NCI-H526 (cell line): ENCODE measurements around the gene SQOR.

ENCODE experiments used
- DNase-seq, 2 experiments: peaks; one replicate each; lab custom pipeline; 2025; lab: John Stamatoyannopoulos, UW

SQOR gene

DNA sequence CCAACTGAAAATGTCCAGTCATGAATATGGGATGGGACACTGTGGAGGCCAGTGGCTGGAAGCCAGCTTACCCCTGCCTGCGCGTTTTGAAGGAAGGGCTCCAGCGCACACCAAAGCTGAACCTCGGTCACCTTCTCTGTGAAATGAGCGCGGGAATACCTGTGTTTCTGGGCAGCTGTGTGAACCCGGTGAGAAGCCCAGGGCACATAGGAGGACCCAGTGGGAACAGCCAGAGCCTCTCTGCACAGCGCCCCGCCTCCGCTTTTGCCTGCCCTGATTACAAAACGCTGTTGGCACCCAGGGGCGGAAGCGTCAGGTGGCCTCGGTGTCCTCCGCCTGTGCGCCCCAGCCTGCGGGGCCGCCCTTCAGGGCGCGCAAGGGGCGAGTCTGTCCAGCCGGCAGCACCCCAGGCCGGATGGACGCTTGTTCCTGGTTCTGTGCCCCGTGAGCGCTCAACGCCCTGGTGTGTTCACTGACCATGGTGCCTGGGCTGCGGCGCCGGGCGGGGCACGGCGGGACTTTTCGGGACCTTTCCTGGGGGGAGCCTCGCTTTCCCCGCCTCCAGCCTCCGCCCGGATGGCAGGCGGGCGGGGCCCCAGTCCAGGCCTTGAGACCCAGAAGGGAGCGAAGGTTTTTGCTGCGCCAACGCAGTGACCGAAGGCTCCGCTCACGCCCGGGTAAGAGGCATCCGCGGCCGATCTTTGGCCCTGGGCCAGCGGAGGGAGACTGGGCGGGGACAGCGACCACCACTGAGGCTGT lies at the start of gene SQOR:
SQOR (plus strand) TSS at position 598 of the 759 bp plus-strand sequence. CDS start 23,895 bp downstream, outside the sequence.
- peak; percentile 12 to 66 for DNase-seq

DNA sequence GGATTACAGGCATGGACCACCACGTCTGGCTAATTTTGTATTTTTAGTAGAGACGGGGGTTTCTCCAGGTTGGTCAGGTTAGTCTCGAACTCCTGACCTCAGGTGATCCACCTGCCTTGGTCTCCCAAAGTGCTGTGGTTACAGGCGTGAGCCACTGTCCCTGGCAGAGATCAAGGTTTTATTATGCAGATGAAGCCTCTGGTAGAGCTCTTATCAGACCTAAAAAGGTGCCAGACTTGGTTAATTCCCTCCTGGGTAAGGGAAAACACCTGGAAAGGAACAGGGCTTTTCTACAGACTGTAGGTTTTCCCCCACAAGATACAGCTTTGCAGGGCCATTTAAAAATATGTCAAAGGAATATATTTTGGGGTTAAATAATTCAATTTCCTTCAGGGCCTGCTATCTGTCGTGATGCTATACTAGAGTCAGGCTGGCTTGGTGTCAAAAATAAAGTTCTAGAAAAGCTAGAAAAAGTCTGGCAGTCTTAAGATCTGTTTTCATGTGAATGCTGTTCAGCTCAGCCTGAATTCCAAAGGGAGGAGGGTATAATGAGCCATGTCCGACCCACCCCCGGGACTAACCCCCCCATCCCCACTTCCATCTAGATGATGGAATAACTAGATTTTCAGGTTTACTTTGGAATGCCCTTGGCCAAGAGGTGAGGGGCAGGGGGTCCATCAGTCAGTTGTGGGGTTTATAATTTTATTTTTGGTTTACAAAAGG lies 49.6 kb upstream of the SQOR start:
- no peak for DNase-seq

DNA sequence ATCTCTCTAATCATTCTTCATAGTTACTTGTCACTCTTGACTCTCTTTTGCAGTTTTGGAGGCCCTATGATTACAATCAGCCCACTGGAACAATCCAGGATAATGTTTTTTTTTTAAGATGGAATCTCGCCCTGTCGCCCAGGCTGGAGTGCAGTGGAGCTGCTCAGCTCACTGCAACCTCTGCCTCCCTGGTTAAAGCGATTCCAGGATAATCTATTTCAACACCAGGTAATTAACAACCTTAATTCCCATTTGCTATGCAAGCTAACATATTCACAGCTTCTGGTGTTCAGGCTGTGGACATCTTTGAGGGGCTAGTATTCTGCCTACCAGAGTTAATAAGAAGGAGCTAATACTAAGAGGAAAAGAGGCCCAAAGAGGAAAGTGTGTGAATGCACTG lies 48.7 kb upstream of the SQOR start:
- DNase-seq, result peak in 1 of 2 experiments; percentile 6

DNA sequence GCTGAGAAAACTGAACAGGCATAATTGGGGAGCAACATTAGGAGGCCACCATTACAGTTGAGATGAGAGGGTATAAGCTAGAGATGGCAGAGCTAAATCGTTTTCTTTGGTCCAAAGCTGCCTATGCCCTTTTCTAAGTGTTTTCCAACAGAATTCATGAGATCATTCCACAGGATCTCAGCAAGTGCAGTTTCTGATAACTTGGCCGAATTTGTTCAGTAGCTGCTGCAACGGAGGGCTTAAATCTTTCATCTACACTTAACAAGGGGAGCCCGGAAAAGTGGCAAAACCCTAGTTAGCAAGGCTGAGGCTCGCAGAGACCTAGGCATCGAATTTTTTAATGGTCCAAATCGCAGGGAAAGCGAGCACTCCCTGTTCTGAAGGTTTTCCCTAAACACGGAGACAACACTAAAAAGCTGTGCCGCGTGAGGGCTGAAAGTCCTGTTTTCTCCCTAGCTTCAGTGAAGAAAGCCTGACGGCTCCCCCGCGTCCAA lies 48.2 kb upstream of the SQOR start:
- no peak for DNase-seq

DNA sequence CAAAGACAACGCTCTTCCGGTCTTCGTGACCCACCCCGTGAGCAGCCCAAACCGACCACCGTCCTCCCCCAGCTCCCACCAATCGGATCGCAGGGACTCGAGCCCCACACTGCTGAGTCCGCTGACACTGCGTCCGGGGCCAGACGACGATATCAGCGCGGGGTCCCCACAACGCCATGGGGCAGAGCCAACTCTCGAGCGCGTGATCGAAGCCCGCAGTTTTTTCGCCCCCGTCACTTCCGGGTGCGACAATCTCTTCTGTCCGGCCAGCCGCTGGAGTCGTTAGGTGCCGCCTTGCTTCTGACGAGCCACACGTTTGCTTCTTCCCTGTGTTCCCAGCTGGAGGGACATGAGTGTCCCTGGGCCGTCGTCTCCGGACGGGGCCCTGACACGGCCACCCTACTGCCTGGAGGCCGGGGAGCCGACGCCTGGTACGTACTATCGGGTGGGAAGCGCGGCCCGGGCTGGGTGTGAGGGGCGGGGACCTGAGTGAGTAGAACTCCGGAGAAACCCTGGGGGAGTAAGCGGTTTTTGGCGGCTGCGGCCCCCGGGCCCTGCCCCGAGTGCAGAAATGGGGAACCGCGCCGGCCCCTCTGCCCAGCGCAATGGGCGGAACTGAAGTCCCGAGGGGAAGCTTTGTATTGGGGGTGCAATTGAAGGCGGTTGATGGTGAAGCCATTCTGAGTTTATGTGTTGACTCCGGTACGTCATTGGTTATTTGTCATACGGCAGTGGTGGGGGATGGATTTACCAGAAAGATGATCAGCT lies 47.5 kb upstream of the SQOR start, which contains the start of gene BLOC1S6:
BLOC1S6 (plus strand) TSS at position 285 of the 768 bp plus-strand sequence; CDS start at position 350, 65 bp downstream.
- DNase-seq, result peak; percentile 86 to 94

DNA sequence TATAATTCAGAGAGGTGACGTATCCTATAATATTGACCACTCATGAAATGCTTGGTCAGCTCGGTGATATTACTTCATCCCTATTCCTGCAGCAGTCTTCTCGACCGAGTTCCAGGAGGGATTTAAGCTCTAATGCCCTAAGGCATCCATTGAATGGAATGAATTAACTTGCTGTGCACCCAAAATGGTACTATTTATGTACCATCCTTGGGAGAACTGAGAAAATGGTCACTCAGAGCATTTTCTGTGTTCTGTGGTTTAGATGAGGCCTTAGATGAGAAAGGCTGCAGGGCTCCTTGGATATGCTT lies 47.0 kb upstream of the SQOR start:
- DNase-seq, result no peak

DNA sequence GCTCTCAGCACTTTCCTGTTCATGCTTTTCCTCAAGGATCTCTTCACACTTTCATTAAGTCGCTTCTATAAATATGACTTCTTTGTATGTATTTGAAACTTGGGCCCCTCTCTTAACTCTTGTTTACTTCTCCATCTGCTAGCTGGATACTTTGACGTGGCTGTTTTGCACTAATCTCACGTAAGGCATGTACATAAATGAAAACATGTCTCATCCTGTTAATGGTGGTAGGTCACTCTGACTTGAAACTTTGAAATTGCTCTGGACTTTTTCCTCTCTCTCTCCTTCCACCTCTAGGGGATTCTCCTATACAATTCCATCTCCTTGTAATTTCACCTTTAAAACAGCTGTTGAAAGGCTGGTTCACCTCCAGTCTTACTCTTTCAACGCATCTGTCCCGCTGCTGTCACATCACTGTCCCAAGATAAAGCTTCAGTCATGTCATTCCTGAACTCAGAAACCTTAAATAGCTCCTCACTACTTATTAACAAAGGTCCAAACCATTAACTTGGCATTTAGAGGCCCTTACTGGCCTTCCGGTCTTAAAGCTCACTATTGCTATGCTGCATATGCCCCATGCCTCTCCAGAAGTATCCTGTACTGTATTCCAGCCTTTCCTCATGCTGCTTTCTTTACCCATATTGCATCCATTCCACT lies 46.5 kb upstream of the SQOR start:
- no peak for DNase-seq

DNA sequence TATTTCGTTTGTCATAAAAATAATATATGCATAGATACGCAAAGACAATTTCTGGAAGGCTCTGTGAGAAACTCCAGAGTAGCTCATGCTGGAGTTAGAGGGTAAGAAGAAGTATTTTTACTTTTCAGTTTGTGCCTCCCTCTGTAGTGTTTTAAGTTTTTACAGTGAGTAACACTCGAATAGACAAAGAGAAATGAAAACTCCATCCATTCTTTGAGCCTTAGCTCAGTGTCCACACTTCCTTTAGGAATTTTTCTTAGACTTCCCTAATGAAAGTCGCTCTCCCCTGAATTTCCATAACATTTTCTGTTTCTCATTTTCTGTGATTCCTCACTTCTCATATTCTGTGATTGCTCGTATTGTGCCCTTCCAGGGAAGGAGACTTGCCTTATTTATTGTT lies 45.6 kb upstream of the SQOR start:
- DNase-seq, result no peak

DNA sequence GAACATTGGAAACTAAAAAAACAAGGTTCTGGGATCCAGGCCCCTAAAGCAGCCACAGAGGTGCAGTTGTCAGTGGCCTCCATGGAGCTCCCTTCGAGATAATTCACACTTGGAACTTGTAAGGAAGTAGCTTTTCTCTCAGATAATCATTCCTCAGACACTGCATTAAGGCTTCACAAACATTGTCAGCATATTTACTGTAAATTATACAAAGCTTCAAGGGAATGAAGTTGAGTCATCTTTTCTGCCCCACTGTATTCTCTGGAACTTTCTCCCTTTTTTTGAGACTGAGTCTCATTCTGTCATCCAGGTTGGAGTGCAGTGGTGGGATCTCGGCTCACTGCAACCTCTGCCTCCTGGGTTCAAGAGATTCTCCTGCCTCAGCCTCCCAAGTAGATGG lies 40.5 kb upstream of the SQOR start:
- no peak for DNase-seq

DNA sequence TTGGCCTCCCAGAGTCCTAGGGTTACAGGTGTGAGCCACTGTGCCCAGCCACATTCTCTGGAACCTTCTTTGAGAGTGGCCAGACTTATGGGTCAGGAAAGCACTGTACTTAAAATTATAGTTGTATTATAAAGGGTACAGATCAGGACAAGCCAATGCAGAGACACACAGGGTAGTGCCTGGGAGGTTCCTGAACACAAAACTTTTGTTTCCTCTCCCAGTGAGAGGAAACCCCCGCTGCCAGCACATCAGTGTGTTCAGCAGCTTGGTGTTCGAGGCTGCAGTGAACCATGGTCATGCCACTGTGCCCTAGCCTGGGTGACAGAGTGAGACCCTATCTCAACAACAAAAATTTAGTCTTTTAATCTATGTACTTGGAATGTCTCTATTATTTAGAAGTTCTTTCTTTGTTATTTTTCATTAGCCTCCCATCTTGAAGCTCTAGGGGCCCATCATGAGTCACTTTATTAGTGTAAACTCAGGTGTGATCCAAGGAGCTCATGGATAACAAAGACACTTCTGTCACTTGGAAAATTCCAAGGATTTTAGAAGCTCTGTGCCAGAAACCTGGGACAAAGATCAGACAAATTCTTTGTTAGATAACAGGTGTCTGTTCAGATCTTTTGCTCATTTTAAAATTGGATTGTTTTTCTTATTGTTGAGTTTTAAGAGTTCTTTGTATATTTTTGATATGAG lies 39.8 kb upstream of the SQOR start:
- no peak for DNase-seq

DNA sequence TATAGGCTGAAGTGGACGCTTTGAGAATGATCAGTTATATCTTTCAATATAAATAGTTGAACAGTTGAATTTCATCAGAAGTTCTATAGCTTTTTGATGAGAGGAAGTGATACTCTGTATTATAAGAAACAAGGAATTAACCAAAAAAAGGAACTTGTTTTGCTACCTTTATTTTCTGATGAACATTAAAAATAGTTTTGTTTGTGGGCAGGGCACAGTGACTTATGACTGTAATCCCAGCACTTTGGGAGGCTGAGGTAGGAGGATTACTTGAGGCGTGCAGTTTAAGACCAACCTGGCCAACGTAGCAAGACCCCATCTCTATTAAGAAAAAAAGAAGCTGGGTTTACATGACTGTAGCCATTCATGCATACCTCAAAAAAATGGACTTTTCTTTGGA lies 30.9 kb upstream of the SQOR start:
- DNase-seq, result no peak

DNA sequence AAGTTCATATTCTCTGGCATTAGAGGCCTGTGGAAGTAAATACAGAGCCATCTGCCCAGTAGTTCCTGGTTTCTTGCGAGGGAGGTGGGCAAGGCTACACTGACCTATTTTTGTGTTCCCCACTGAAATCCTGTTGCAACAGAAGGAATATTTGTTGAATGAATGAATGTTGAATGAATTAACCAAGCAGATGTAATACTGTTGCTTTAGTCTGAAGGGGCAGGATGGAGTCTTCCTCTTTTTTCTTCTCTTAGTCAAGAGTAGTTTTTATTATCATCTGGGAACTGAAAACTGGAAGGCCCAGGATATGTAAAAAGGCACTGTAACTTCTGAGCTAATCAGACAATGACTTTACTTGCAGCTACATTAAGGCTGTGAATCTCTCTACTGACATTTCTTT lies 30.5 kb upstream of the SQOR start:
- DNase-seq, result no peak

DNA sequence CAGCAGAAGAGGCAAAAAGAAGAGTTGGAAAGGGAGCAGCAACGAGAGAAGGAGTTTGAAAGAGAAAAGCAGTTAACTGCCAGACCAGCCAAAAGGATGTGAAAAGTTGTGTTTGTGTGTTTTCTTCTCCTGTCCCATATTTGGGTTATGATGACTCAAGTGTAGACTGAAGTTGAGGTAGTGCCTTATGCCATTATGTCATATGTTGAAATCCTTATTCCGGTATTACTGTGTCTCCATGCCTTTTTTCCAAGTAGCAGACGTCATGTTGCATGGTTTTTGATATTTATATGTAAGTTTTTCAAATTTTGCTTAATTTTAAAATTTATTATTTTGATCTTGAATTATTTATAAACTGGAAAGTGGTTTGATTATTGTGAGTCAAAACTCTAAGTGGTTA lies 28.4 kb upstream of the SQOR start:
- no peak for DNase-seq

DNA sequence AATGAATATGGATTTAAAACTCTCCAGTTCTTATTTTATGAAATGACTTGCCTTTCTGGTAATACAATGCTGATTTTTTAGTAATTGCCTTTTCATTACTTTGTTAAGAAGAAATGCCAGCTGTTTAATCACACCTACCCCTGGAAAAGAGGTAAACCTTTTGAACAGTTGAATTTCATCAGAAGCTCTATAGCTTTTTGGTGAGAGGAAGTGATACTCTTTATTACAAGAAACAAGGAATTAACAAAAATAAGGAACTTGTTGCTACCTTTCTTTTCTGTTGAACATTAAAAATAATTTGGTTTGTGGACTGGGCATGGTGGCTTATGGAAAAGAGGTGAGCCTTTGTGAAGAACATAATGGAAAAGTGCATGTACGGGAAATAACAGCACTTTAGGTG lies 28.0 kb upstream of the SQOR start:
- no peak for DNase-seq

DNA sequence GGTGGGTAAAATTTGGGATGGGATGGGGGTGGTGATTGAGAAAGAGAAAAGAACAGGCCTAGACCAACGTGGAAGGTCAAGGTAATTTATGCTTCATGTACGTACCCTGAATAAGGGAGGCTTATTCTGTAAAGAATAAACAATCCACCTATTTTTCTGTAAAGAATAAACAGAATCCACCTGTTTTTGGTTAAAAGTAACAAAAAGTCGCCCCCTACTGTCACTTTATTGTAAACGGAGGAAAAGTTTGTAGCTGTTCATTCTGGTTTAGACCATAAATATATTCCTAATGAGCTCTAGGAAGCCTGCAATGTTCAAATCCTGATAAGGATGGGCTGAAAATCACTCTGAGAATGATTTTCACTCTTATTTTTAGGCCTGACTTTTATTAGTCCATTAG lies 23.5 kb upstream of the SQOR start:
- DNase-seq, result peak in 1 of 2 experiments; percentile 39

DNA sequence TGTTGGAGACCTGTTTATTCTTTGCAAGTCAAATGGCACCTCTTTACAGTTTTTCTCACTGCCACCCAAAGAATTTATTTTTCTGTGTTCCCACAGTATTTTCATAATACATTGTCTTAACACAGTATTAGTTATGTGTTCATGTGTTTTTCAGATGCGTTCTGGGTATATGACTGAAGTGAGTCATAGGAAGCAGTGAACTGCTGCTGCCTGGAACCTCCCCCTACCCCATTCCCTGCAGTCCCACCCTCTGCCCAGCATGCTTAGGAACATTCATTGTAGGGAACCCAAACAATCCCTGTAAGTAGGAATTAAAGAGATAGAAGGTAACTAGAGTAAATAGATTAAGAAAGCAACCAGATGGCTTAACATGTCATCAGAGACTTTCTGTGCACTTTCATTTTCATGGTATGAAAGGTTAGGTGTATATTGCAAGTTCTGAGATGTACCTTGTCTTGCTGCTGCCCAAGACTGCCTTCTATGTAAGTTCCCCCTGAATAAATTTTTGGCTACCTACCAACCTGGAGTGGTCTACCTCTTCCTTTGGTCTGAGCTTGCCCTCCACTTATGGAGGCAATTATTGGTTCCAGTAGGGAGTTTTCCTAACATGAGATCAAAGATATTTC lies 21.9 kb upstream of the SQOR start:
- no peak for DNase-seq

DNA sequence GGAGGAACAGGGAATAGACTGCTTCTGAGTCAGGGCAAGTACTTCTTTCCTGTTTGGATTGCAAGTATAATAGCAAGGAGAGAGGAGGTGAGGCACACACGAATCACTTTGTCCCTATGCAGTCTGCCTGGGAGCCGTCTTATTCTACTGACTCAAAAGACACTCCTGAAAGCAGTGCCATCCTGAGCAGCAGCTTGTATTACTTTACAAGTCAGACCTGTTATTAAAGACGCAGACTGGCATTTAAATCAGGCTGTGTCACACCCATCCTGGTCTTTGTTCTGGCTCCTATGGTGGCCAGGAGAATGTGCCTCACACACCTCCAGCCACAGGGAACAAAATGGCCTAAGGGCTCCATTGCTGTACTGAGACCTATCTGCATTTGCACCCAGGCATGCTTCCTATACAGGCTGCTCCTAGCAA lies 17.9 kb upstream of the SQOR start:
- DNase-seq, result no peak

DNA sequence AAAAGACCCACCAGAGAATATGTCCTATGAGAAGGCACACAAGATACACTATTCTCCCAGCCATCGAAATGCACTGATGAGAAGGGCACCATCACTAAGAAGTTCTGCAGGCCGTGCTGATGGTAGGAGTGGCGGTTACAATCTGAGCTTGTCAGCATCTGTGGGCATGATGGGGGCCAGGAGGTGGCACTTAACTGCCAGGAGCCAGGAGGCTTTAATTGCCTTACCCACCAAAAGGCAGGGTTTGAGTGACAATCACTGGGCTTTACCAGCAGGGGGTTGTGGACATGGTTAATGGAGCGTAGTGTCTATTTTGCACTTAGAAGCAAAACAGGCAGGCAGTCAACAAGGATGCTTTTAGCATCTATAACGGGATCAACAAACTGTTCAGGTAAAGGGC lies 16.0 kb upstream of the SQOR start:
- DNase-seq, result peak; percentile 12 to 45

DNA sequence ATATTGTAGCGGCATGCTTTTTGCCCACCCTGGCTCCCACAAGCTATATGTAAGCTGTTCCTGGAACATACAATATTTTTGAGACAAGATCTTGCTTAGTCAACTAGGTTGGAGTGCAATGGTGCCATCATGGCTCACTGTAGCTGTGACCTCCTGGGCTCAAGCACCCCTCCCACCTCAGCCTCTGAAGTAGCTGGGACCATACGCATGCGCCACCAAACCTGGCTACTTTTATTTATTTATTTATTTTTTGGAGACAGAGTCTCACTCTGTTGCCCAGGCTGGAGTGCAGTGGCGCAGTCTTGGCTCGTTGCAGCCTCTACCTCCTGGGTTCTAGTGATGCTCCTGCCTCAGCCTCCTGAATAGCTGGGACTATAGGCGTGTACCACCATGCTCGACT lies 6.7 kb upstream of the SQOR start:
- DNase-seq, result no peak

DNA sequence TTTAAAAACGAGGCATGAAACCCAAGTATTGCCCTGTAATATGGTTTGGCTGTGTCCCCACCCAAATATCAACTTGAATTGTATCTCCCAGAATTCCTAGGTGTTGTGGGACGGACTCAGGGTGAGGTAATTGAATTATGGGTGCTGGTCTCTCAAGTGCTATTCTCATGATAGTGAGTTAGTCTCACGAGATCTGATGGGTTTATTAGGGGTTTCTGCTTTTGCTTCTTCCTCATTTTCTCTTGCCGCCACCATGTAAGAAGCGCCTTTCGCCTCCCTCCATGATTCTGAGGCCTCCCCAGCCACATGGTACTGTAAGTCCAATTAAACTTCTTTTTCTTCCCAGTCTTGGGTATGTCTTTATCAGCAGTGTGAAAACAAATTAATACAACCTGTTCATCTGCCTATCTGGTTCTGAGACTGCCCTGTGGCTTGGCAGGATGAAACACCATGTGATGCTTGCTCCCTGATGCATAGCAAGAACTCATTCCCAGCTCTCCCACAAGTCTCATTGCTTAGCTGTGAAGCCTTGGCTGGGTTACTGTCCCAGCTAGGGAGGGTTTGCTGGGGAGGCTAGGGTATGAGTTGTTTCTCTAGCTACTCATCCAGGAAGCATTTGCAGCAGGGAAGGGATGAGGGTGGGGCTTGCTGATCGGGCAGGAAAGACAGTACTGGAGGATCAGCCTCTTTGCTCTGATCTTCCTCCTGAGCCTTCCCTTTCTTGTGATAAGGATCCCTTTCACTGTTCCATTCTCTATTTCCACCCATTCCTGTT lies 3.7 kb upstream of the SQOR start:
- peak in 1 of 2 experiments; percentile 9 for DNase-seq
